ENCODE results near the gene LST1.

DNA sequence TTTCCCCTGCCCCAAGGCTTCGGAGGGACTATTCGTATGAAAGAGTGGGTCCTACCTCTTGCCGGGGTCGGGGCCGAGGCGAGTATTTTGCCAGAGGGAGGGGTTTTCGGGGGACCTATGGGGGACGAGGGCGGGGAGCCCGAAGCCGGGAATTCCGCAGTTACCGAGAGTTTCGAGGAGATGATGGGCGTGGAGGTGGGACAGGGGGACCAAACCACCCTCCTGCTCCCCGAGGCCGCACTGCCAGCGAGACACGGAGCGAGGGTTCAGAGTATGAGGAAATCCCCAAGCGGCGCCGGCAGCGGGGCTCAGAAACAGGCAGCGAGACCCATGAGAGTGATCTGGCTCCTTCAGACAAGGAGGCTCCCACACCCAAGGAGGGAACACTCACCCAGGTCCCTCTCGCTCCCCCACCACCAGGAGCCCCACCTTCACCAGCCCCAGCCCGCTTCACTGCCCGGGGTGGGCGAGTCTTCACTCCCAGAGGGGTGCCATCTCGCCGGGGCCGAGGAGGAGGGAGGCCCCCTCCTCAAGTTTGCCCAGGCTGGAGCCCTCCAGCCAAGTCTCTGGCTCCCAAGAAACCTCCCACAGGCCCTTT lies 45.7 kb downstream of the LST1 start:
- no peak for TF ChIP-seq POLR2A (IDR thresholded peaks at IDR 0.05)
- TF ChIP-seq, protein P1, sequence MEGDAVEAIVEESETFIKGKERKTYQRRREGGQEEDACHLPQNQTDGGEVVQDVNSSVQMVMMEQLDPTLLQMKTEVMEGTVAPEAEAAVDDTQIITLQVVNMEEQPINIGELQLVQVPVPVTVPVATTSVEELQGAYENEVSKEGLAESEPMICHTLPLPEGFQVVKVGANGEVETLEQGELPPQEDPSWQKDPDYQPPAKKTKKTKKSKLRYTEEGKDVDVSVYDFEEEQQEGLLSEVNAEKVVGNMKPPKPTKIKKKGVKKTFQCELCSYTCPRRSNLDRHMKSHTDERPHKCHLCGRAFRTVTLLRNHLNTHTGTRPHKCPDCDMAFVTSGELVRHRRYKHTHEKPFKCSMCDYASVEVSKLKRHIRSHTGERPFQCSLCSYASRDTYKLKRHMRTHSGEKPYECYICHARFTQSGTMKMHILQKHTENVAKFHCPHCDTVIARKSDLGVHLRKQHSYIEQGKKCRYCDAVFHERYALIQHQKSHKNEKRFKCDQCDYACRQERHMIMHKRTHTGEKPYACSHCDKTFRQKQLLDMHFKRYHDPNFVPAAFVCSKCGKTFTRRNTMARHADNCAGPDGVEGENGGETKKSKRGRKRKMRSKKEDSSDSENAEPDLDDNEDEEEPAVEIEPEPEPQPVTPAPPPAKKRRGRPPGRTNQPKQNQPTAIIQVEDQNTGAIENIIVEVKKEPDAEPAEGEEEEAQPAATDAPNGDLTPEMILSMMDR (IDR thresholded peaks at IDR 0.05) = no peak
